HepG2 (cell line): Measurements from ENCODE around the gene IGFBP6. TPM values are rescaled to one million over a fixed set of nuclear protein-coding genes. Genes with fewer than 3 reads are reported as not detected.
A peak's percentile ranks its signal among the peaks of the same experiment; 100 is the strongest.

ENCODE experiments used
- ATAC-seq: fragments of 200-7000 bp; cut with Tn5 transposase; 3 replicates; pipeline ENCODE4 v1.9.1; 2020; ENCODE audit warnings: mild to moderate bottlenecking, moderate library complexity
- BruUV-seq: library from RNA; stranded (reverse); fragments of 400-500 nt; replicated peaks from 2 replicates; lab custom pipeline; 2021; lab: Mats Ljungman, UMichigan
- CTCF ChIA-PET: fragments of 300-600 bp; formaldehyde crosslinking; extraction: SDS; loops from one replicate; lab custom pipeline; 2021; ENCODE audit warnings: low total read pairs, inconsistent platforms, low intra/inter-chr PET ratio; lab: Yijun Ruan, JAX
- POLR2A ChIA-PET: fragments of 350-600 bp; sonication (Branson Sonifier 250); formaldehyde crosslinking; loops from one replicate; lab custom pipeline; 2020; ENCODE audit warnings: antibody characterized with exemption, inconsistent platforms; lab: Yijun Ruan, JAX
- DNase-seq: peaks from one replicate; pipeline ENCODE4 v3.0.0-alpha.2; 2015; ENCODE audit warnings: low spot score
- FAIRE-seq: peaks from 3 replicates; lab custom pipeline; 2011; peaks lifted over from hg19 to GRCh38; lab: Jason Lieb, UNC
- H2AFZ ChIP-seq: one replicate; pipeline ENCODE4 v1.6.1; 2011; ENCODE audit warnings: low read length, inconsistent platforms
- H3K27ac ChIP-seq: fragments of 300-600 bp; 3 replicates; pipeline ENCODE4 v1.8.0; 2011; ENCODE audit warnings: mixed run types, mild to moderate bottlenecking, mixed read lengths, low read length, inconsistent platforms; ENCODE audit not compliant: insufficient read depth; ENCODE audit errors: extremely low read length
- H3K27me3 ChIP-seq, 2 experiments: fragments of 200-600 bp in 1 of 2; 2 replicates in 1 of 2; 3 replicates in 1 of 2; pipeline versions ENCODE4 v1.6.0 to v1.8.0; 2011; ENCODE audit warnings: low read length in 2 of 2, mild to moderate bottlenecking in 2 of 2, moderate library complexity in 2 of 2, inconsistent platforms in 1 of 2; ENCODE audit not compliant: insufficient read depth in 2 of 2, control insufficient read depth in 1 of 2
- H3K36me3 ChIP-seq, 2 experiments: fragments of 200-600 bp in 1 of 2; replicated peaks in 1 of 2; 2 replicates in 1 of 2; 3 replicates in 1 of 2; pipeline versions ENCODE4 v1.5.1 to v1.8.0; 2011; ENCODE audit warnings: low read length in 2 of 2, inconsistent platforms in 1 of 2; ENCODE audit not compliant: insufficient read depth in 2 of 2, control insufficient read depth in 1 of 2
- H3K4me1 ChIP-seq: 2 replicates; pipeline ENCODE4 v1.5.1; 2012; ENCODE audit warnings: low read length, inconsistent platforms; ENCODE audit not compliant: insufficient read depth
- H3K4me2 ChIP-seq: 2 replicates; pipeline ENCODE4 v1.6.0; 2011; ENCODE audit warnings: low read depth, low read length, inconsistent platforms
- H3K4me3 ChIP-seq, 3 experiments: fragments of 200-600 bp in 1 of 3; sonication (generic), shearing (Covaris generic) in 1 of 3; replicated peaks in 1 of 3; 2 replicates each; pipeline ENCODE4 v1.5.1; 2011 to 2016; ENCODE audit warnings: low read length in 3 of 3, inconsistent platforms in 2 of 3, low read depth in 2 of 3, mild to moderate bottlenecking in 2 of 3, control low read depth in 1 of 3, mixed read lengths in 1 of 3; ENCODE audit not compliant: insufficient read depth in 1 of 3
- H3K79me2 ChIP-seq: one replicate; pipeline ENCODE4 v1.6.1; 2011; ENCODE audit warnings: low read length, inconsistent platforms; ENCODE audit not compliant: insufficient read depth
- H3K9ac ChIP-seq: 2 replicates; pipeline ENCODE4 v1.6.0; 2011; ENCODE audit warnings: mild to moderate bottlenecking, low read depth, low read length, inconsistent platforms; ENCODE audit not compliant: insufficient read depth
- H3K9me3 ChIP-seq: 2 replicates; pipeline ENCODE4 v1.5.1; 2012; ENCODE audit warnings: mild to moderate bottlenecking, low read length
- H4K20me1 ChIP-seq: 2 replicates; pipeline ENCODE4 v1.6.0; 2011; ENCODE audit warnings: inconsistent platforms, mild to moderate bottlenecking, low read length, moderate library complexity; ENCODE audit not compliant: insufficient read depth
- CBX1 ChIP-seq: IDR thresholded peaks from one replicate; pipeline ENCODE4 v1.6.1; 2016; ENCODE audit warnings: antibody characterized with exemption, low read depth
- FOXA1 ChIP-seq, 2 experiments: fragments of 450-650 bp in 1 of 2; sonication (generic) in 1 of 2; formaldehyde crosslinking in 1 of 2; IDR thresholded peaks; 2 replicates each; pipeline versions ENCODE4 v1.4.0 to v1.6.1; 2016 to 2020; ENCODE audit warnings: missing genetic modification reagents in 1 of 2
- GATAD1 ChIP-seq: IDR thresholded peaks from 2 replicates; pipeline ENCODE4 v1.6.1; 2016; ENCODE audit warnings: missing genetic modification reagents, missing compliant biosample characterization
- HES4 ChIP-seq: sonication (generic); formaldehyde crosslinking; IDR thresholded peaks from 2 replicates; pipeline ENCODE4 v1.9.0; 2021; ENCODE audit warnings: mild to moderate bottlenecking, missing genetic modification reagents, borderline replicate concordance
- NFRKB ChIP-seq: fragments of 450-650 bp; IDR thresholded peaks from 2 replicates; pipeline ENCODE4 v1.6.1; 2017
- RBFOX2 ChIP-seq: fragments of 200-400 bp; formaldehyde crosslinking; IDR thresholded peaks from 2 replicates; pipeline ENCODE4 v1.6.1; 2017; ENCODE audit warnings: low read depth, mild to moderate bottlenecking, low read length
- SP2 ChIP-seq: sonication (generic); formaldehyde crosslinking; IDR thresholded peaks from 2 replicates; pipeline ENCODE4 v1.5.1; 2020; ENCODE audit warnings: mild to moderate bottlenecking, missing genetic modification reagents
- ZBTB1 ChIP-seq: sonication (generic); formaldehyde crosslinking; IDR thresholded peaks from 2 replicates; pipeline ENCODE4 v1.4.0; 2020; ENCODE audit warnings: missing genetic modification reagents, borderline replicate concordance
- ZBTB20 ChIP-seq: sonication (generic); formaldehyde crosslinking; IDR thresholded peaks from 2 replicates; pipeline ENCODE4 v1.8.1; 2023; ENCODE audit warnings: missing genetic modification reagents, low read depth, mild to moderate bottlenecking, borderline replicate concordance
- ZNF296 ChIP-seq: sonication (generic); formaldehyde crosslinking; conservative IDR thresholded peaks from 2 replicates; pipeline ENCODE4 v1.5.0; 2020; ENCODE audit warnings: mild to moderate bottlenecking, missing genetic modification reagents
- ZNF367 ChIP-seq: sonication (generic); formaldehyde crosslinking; IDR thresholded peaks from 2 replicates; pipeline ENCODE4 v1.4.0; 2020; ENCODE audit warnings: missing genetic modification reagents, borderline replicate concordance
- ZNF547 ChIP-seq: sonication (generic); formaldehyde crosslinking; IDR thresholded peaks from 2 replicates; pipeline ENCODE4 v1.5.1; 2020; ENCODE audit warnings: mild to moderate bottlenecking, missing genetic modification reagents
- ZNF563 ChIP-seq: sonication (generic); formaldehyde crosslinking; IDR thresholded peaks from 2 replicates; pipeline ENCODE4 v1.8.0; 2022; ENCODE audit warnings: mild to moderate bottlenecking, moderate library complexity, missing genetic modification reagents
- ZNF737 ChIP-seq: sonication (generic); formaldehyde crosslinking; IDR thresholded peaks from 2 replicates; pipeline ENCODE4 v1.5.0; 2020; ENCODE audit warnings: missing genetic modification reagents, mild to moderate bottlenecking, borderline replicate concordance
- ZNF749 ChIP-seq: sonication (generic); formaldehyde crosslinking; IDR thresholded peaks from 2 replicates; pipeline ENCODE4 v1.8.0; 2022; ENCODE audit warnings: mild to moderate bottlenecking, missing genetic modification reagents, moderate library complexity, borderline replicate concordance
- ZNF777 ChIP-seq: sonication (generic); formaldehyde crosslinking; IDR thresholded peaks from 2 replicates; pipeline ENCODE4 v1.4.0; 2020; ENCODE audit warnings: missing genetic modification reagents
- WGBS: methylation state at CpG from one replicate; pipeline ENCODE4 v1.1.6; 2017; ENCODE audit warnings: low lambda C conversion rate; 5-methylcytosine and 5-hydroxymethylcytosine counted together
- in situ Hi-C: cut with HindIII; loops from 2 replicates; pipeline ENCODE4 v1.10.0; 2017; ENCODE audit warnings: low pct_unique_long_range_greater_than_20kb; ENCODE audit not compliant: extremely low pct_ligation_motif_present
- intact Hi-C: fragments of 100-400 bp; cut with micrococcal nuclease; formaldehyde crosslinking; loops from one replicate; pipeline ENCODE4 v1.10.0; 2022; ENCODE audit not compliant: unreplicated experiment
- polyA plus RNA-seq, 8 experiments: library from polyadenylated mRNA; depleted of rRNA in 3 of 8; stranded (reverse) in 7 of 8; unstranded in 1 of 8; fragments of >200 nt; fragmentation: Illumina TruSeq in 4 of 8; extraction: Trizol in 4 of 8; gene quantifications; 2 replicates each; pipeline versions ENCODE4 v1.2.1 to v1.2.3, GENCODE V29; 2011 to 2016; ENCODE audit warnings: low read depth in 4 of 8, missing spikeins in 1 of 8, mixed read lengths in 1 of 8; ENCODE audit not compliant: insufficient read depth in 1 of 8
- total RNA-seq, 5 experiments: library from RNA; depleted of rRNA; stranded (reverse); fragments of >200 nt; fragmentation: Illumina TruSeq; extraction: Trizol; gene quantifications; 2 replicates each; pipeline ENCODE4 v1.2.3, GENCODE V29; 2016; ENCODE audit warnings: low read depth in 1 of 5

Gene IGFBP6
- total and polyA plus RNA-seq, 2 of the 13 experiments (the other 11 are each of a cell fraction or from before 2014, with no cell fraction given), result 3.9 to 25.2 TPM

GRCh38 chr12:53093777-53094393, 3.6 kb upstream of the IGFBP6 start:
- no peak for TF ChIP-seq CBX1
- peak; percentile 24; the same call in 1 of the 2 replicates for TF ChIP-seq ZNF547 (CRISPR knock-in tag)
- no peak for TF ChIP-seq RBFOX2
- WGBS, result 23% methylated on average over 6 of the region's 6 CpGs
- peak overlapping the region; percentile 61 for H3K4me2 ChIP-seq
- no peaks in the 10 kb centered on the region for H3K79me2 ChIP-seq
- CTCF ChIA-PET, result no interaction called here
- H3K36me3 ChIP-seq, result no peaks in the 10 kb centered on the region
- ATAC-seq (no peak), DNase-seq (no peak), FAIRE-seq (no peak)
- POLR2A ChIA-PET, result interaction anchor here (2.4 kb wide), 1 partner anchor 15 kb away, joined by 18 read pairs; the partner anchor contains the start of gene SPRYD3
- intact Hi-C loops, result no loop called here
- H2AFZ ChIP-seq, result peak overlapping the region; percentile 72
- no TSS peak for BruUV-seq
- H3K27me3 ChIP-seq, result peaks cover 0 to 19% of the 10 kb centered on the region in 2 experiments; a peak in 3 of 5 replicates
- in situ Hi-C loops, result no loop called here
- no peak overlapping the region for H3K27ac ChIP-seq
- no peaks in the 10 kb centered on the region for H4K20me1 ChIP-seq
- no peaks in the 10 kb centered on the region for H3K9me3 ChIP-seq
- H3K4me1 ChIP-seq, result peaks cover 50% of the 10 kb centered on the region
- no peak overlapping the region for H3K9ac ChIP-seq
- H3K4me3 ChIP-seq, result peak overlapping the region in 1 of 3 experiments; percentile 23; a peak in 1 of 6 replicates

- Histone ChIP-seq H4K20me1 (no peaks in the 10 kb centered on the region), H3K27me3 (peaks cover 0 to 19% of the 10 kb centered on the region in 2 experiments; a peak in 3 of 5 replicates), H3K4me3 (peak overlapping the region in 1 of 3 experiments; percentile 23; a peak in 1 of 6 replicates), H3K27ac (no peak overlapping the region), H3K9ac (no peak overlapping the region), H3K4me1 (peaks cover 55% of the 10 kb centered on the region), H3K4me2 (peak overlapping the region; percentile 61), H3K36me3 (no peaks in the 10 kb centered on the region), H2AFZ (no peak overlapping the region), H3K79me2 (no peaks in the 10 kb centered on the region), H3K9me3 (no peaks in the 10 kb centered on the region)
- BruUV-seq, result no TSS peak
- 33% methylated on average over 6 of the region's 6 CpGs for WGBS
- TF ChIP-seq ZBTB20 (CRISPR knock-in tag), result no peak
- no peak for TF ChIP-seq HES4 (CRISPR knock-in tag)
- no peak for TF ChIP-seq ZNF563
- TF ChIP-seq ZNF296 (CRISPR knock-in tag), result no peak
- TF ChIP-seq ZNF737, result no peak
- TF ChIP-seq ZNF367 (CRISPR knock-in tag), result no peak
- TF ChIP-seq FOXA1 (IDR thresholded peaks at IDR 0.05), result no peak
- TF ChIP-seq FOXA1 (CRISPR knock-in tag; IDR thresholded peaks at IDR 0.05), result no peak
- TF ChIP-seq ZNF749 (CRISPR knock-in tag), result no peak
- TF ChIP-seq SP2 (CRISPR knock-in tag), result no peak
- TF ChIP-seq GATAD1 (CRISPR knock-in tag), result no peak
- no peak for TF ChIP-seq ZNF777 (CRISPR knock-in tag)
- TF ChIP-seq ZBTB1, result no peak
- TF ChIP-seq NFRKB, result no peak
- FAIRE-seq, result no peak
- intact Hi-C loops (no loop called here), in situ Hi-C loops (no loop called here)
- ChIA-PET POLR2A (interaction anchor here (2.4 kb wide), 1 partner anchor 15 kb away, joined by 18 read pairs; the partner anchor contains the start of gene SPRYD3), CTCF (no interaction called here)
- ATAC-seq, result no peak
- no peak for DNase-seq
Measured at GRCh38 chr12:53094394-53094787, 3.1 kb upstream of the IGFBP6 start.
